Breast epithelium (tissue), 3 donors: ENCODE data around the gene ACVR1.

Source experiments
- CTCF ChIP-seq, 3 donors: fragments of 450-650 bp; IDR thresholded peaks; one replicate each; pipeline ENCODE4 v1.5.1; 2016 to 2017; ENCODE audit warnings: antibody characterized with exemption in 3 of 3, mild to moderate bottlenecking in 3 of 3, moderate library complexity in 3 of 3
- POLR2A ChIP-seq: fragments of 450-650 bp; IDR thresholded peaks from one replicate; pipeline ENCODE4 v1.6.1; 2016; ENCODE audit warnings: antibody characterized with exemption, mild to moderate bottlenecking, moderate library complexity

DNA sequence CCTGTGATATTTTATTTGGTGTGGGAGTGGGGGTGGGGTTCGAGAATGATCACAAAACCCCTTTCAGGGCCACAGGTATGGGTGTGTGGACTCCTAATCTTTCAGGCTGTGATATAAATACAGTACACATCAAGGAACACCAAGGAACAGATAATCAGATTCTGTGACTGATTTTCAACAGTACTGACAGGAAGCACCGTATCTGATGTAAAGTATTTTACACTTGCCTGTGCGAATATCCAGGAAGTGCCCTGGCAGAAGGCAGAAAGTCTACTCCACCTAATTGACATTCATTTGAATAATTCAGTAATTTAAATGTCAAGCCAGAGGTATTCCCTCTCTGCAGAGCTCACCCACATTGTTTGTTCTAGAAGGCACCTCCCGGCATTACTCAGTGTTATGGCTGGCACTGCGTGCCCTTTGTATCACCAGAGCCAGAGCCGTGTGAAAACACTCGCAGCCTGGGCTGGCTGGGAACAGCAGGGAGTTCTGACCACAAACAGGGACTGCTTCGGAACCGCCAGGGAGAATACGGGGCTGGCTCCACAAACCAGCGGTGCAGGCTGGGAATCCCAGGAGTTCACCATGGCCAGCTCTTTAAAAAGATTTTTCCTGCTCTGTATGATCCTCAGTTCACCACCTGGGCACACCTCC, 91.8 kb downstream of the ACVR1 start:
- no peak for TF ChIP-seq POLR2A
- TF ChIP-seq CTCF (IDR thresholded peaks at IDR 0.05): no peak
